IMR-90 (cell line): ENCODE results near the gene DSCAM. TPM values are rescaled to one million over a fixed set of nuclear protein-coding genes. Genes with fewer than 3 reads are reported as not detected.

Experiments used
- ATAC-seq: fragments of 200-7000 bp; cut with Tn5 transposase; 2 replicates; pipeline ENCODE4 v1.9.1; 2020; ENCODE audit warnings: low read depth, mild to moderate bottlenecking, moderate library complexity
- BruUV-seq: library from RNA; stranded (reverse); fragments of 400-500 nt; replicated peaks from 2 replicates; lab custom pipeline; 2021; lab: Mats Ljungman, UMichigan
- CTCF ChIA-PET: fragments of 300-600 bp; formaldehyde crosslinking; extraction: SDS; loops from one replicate; lab custom pipeline; 2021; ENCODE audit warnings: antibody characterized with exemption; lab: Yijun Ruan, JAX
- POLR2A ChIA-PET: fragments of 300-600 bp; sonication (Branson Sonifier 250); formaldehyde crosslinking; loops from one replicate; lab custom pipeline; 2022; ENCODE audit warnings: antibody characterized with exemption; ENCODE audit not compliant: unreplicated experiment; lab: Charles Lee
- DNase-seq: peaks from one replicate; pipeline ENCODE4 v3.0.0; 2013
- H2AFZ ChIP-seq: replicated peaks from 2 replicates; pipeline ENCODE3; 2013; ENCODE audit warnings: low read length, mild to moderate bottlenecking; ENCODE audit not compliant: poor library complexity
- H2AK5ac ChIP-seq: 2 replicates; pipeline ENCODE4 v1.6.1; 2013; ENCODE audit warnings: low read depth, low read length, inconsistent platforms
- H2AK9ac ChIP-seq: replicated peaks from 2 replicates; pipeline ENCODE3; 2013; ENCODE audit warnings: mild to moderate bottlenecking, low read depth, low read length, moderate library complexity; ENCODE audit not compliant: poor library complexity
- H2BK120ac ChIP-seq: 2 replicates; pipeline ENCODE4 v1.6.1; 2013; ENCODE audit warnings: low read depth, low read length, inconsistent platforms
- H2BK15ac ChIP-seq: 3 replicates; pipeline ENCODE4 v1.6.1; 2013; ENCODE audit warnings: low read depth, low read length, inconsistent platforms
- H2BK20ac ChIP-seq: 2 replicates; pipeline ENCODE4 v1.6.1; 2013; ENCODE audit warnings: low read depth, mild to moderate bottlenecking, inconsistent platforms, low read length, moderate library complexity
- H2BK5ac ChIP-seq: 2 replicates; pipeline ENCODE4 v1.6.1; 2013; ENCODE audit warnings: mild to moderate bottlenecking, low read depth, low read length, inconsistent platforms; ENCODE audit not compliant: poor library complexity, severe bottlenecking
- H3K14ac ChIP-seq: replicated peaks from 2 replicates; pipeline ENCODE4 v1.6.1; 2013; ENCODE audit warnings: low read depth, low read length, inconsistent platforms
- H3K18ac ChIP-seq: 2 replicates; pipeline ENCODE4 v1.6.1; 2013; ENCODE audit warnings: low read depth, low read length, control low read depth
- H3K23ac ChIP-seq: 2 replicates; pipeline ENCODE4 v1.6.1; 2013; ENCODE audit warnings: low read depth, low read length, inconsistent platforms
- H3K27ac ChIP-seq: 2 replicates; pipeline ENCODE4 v1.5.1; 2013; ENCODE audit warnings: mild to moderate bottlenecking, control low read depth, low read length; ENCODE audit not compliant: insufficient read depth
- H3K27me3 ChIP-seq: 2 replicates; pipeline ENCODE4 v1.6.1; 2013; ENCODE audit warnings: low read length; ENCODE audit not compliant: control insufficient read depth, insufficient read depth
- H3K36me3 ChIP-seq: 2 replicates; pipeline ENCODE4 v1.6.1; 2013; ENCODE audit warnings: low read length, mixed read lengths; ENCODE audit not compliant: control insufficient read depth, insufficient read depth
- H3K4ac ChIP-seq: 2 replicates; pipeline ENCODE4 v1.6.1; 2013; ENCODE audit warnings: low read depth, low read length, inconsistent platforms
- H3K4me1 ChIP-seq: 2 replicates; pipeline ENCODE4 v1.6.1; 2013; ENCODE audit warnings: low read length, mixed read lengths; ENCODE audit not compliant: control insufficient read depth, insufficient read depth
- H3K4me2 ChIP-seq: 2 replicates; pipeline ENCODE4 v1.6.1; 2013; ENCODE audit warnings: low read depth, mild to moderate bottlenecking, control low read depth, low read length, moderate library complexity
- H3K4me3 ChIP-seq: 2 replicates; pipeline ENCODE4 v1.5.1; 2013; ENCODE audit warnings: low read depth, mild to moderate bottlenecking, control low read depth, low read length, moderate library complexity; ENCODE audit not compliant: insufficient read depth
- H3K56ac ChIP-seq: 2 replicates; pipeline ENCODE4 v1.6.1; 2013; ENCODE audit warnings: low read length, inconsistent platforms; ENCODE audit not compliant: insufficient read depth; ENCODE audit errors: extremely low read depth
- H3K79me1 ChIP-seq, 2 experiments: 2 replicates each; pipeline ENCODE4 v1.6.1; 2013; ENCODE audit warnings: low read length in 2 of 2, inconsistent platforms in 1 of 2, low read depth in 1 of 2
- H3K9ac ChIP-seq: 2 replicates; pipeline ENCODE4 v1.6.1; 2013; ENCODE audit warnings: low read depth, low read length, control low read depth
- H3K9me1 ChIP-seq: 2 replicates; pipeline ENCODE4 v1.6.1; 2013; ENCODE audit warnings: low read length, inconsistent platforms; ENCODE audit not compliant: insufficient read depth
- H3K9me3 ChIP-seq: 2 replicates; pipeline ENCODE4 v1.6.1; 2013; ENCODE audit warnings: low read length; ENCODE audit not compliant: control insufficient read depth, insufficient read depth
- H4K20me1 ChIP-seq: 2 replicates; pipeline ENCODE4 v1.6.1; 2013; ENCODE audit warnings: low read length, inconsistent platforms; ENCODE audit not compliant: insufficient read depth
- H4K5ac ChIP-seq: 2 replicates; pipeline ENCODE4 v1.6.1; 2013; ENCODE audit warnings: mild to moderate bottlenecking, low read depth, low read length, control low read depth
- H4K8ac ChIP-seq, 2 experiments: 2 replicates each; pipeline ENCODE4 v1.6.1; 2013; ENCODE audit warnings: low read depth in 2 of 2, low read length in 2 of 2, control low read depth in 1 of 2, inconsistent platforms in 1 of 2
- H4K91ac ChIP-seq: 2 replicates; pipeline ENCODE4 v1.6.1; 2013; ENCODE audit warnings: low read depth, low read length, inconsistent platforms; ENCODE audit not compliant: insufficient read depth
- BHLHE40 ChIP-seq: fragments of 150-350 bp; IDR thresholded peaks from 2 replicates; pipeline ENCODE4 v1.6.1; 2016; ENCODE audit warnings: mild to moderate bottlenecking, low read depth, low read length
- CEBPB ChIP-seq: IDR thresholded peaks from 2 replicates; pipeline ENCODE4 v1.6.1; 2012; ENCODE audit warnings: low read depth, low read length, improper control_type of control experiment
- CHD1 ChIP-seq: IDR thresholded peaks from 2 replicates; pipeline ENCODE4 v1.6.1; 2012; ENCODE audit warnings: low read depth, low read length, improper control_type of control experiment
- CTCF ChIP-seq: conservative IDR thresholded peaks from 2 replicates; pipeline ENCODE4 v1.5.1; 2012; ENCODE audit warnings: mild to moderate bottlenecking, low read depth, low read length, improper control_type of control experiment
- ELK1 ChIP-seq: fragments of 150-350 bp; IDR thresholded peaks from 2 replicates; pipeline ENCODE4 v1.6.1; 2016; ENCODE audit warnings: low read depth, mild to moderate bottlenecking, low read length, moderate library complexity, borderline replicate concordance
- FOS ChIP-seq: fragments of 150-350 bp; IDR thresholded peaks from 2 replicates; pipeline ENCODE4 v1.6.1; 2016; ENCODE audit warnings: low read depth, low read length
- MAFK ChIP-seq: IDR thresholded peaks from 2 replicates; pipeline ENCODE4 v1.6.1; 2012; ENCODE audit warnings: low read depth, low read length, improper control_type of control experiment
- MAZ ChIP-seq: IDR thresholded peaks from 2 replicates; pipeline ENCODE4 v1.6.1; 2012; ENCODE audit warnings: low read depth, mild to moderate bottlenecking, low read length, improper control_type of control experiment, moderate library complexity, borderline replicate concordance
- MXI1 ChIP-seq: IDR thresholded peaks from 2 replicates; pipeline ENCODE4 v1.6.1; 2012; ENCODE audit warnings: low read depth, mild to moderate bottlenecking, low read length, moderate library complexity, borderline replicate concordance
- NFE2L2 ChIP-seq: fragments of 150-350 bp; IDR thresholded peaks from 2 replicates; pipeline ENCODE4 v1.6.1; 2016; ENCODE audit warnings: low read depth, mild to moderate bottlenecking, low read length
- POLR2A ChIP-seq: IDR thresholded peaks from 2 replicates; pipeline ENCODE4 v1.6.1; 2012; ENCODE audit warnings: mild to moderate bottlenecking, low read depth, low read length
- SMC3 ChIP-seq: fragments of 150-350 bp; IDR thresholded peaks from 2 replicates; pipeline ENCODE4 v1.6.1; 2016; ENCODE audit warnings: low read depth, mild to moderate bottlenecking, antibody characterized with exemption, low read length, moderate library complexity
- USF2 ChIP-seq: fragments of 150-350 bp; IDR thresholded peaks from 2 replicates; pipeline ENCODE4 v1.6.1; 2017; ENCODE audit warnings: mild to moderate bottlenecking, antibody characterized with exemption, low read length, low read depth
- WGBS, 2 experiments: methylation state at CpG; one replicate each; pipeline versions ENCODE4 v1.1.5 to v1.1.7; 2013; ENCODE audit warnings: missing lambda C conversion rate in 2 of 2; ENCODE audit not compliant: insufficient read length in 1 of 2; ENCODE audit errors: extremely low coverage in 2 of 2; 5-methylcytosine and 5-hydroxymethylcytosine counted together
- dilution Hi-C: fragments of 300-500 bp; cut with HindIII; formaldehyde crosslinking; loops from one replicate; pipeline ENCODE4 v1.14.3; 2018; ENCODE audit warnings: low sequenced_read_pairs; ENCODE audit not compliant: unreplicated experiment
- in situ Hi-C: fragments of 300-500 bp; cut with MboI; formaldehyde crosslinking; loops from 3 replicates; pipeline ENCODE4 v1.14.3; 2019; ENCODE audit warnings: low sequenced_read_pairs, inconsistent platforms, mixed read lengths
- intact Hi-C: fragments of 100-400 bp; cut with micrococcal nuclease; formaldehyde crosslinking; loops from 2 replicates; pipeline ENCODE4 v1.10.0; 2022
- polyA plus RNA-seq, 3 experiments: library from polyadenylated mRNA; depleted of rRNA; stranded (reverse); fragments of >200 nt; gene quantifications; 2 replicates each; pipeline ENCODE4 v1.2.3, GENCODE V29; 2012; ENCODE audit warnings: low replicate concordance in 1 of 3
- total RNA-seq: library from RNA; depleted of rRNA; stranded (reverse); fragments of >200 nt; gene quantifications from 2 replicates; pipeline ENCODE4 v1.2.3, GENCODE V29; 2012

The DSCAM gene
- total and polyA plus RNA-seq, 2 of the 4 experiments (the other 2 are of a cell fraction), result under 0.01 to 0.02 TPM

DNA sequence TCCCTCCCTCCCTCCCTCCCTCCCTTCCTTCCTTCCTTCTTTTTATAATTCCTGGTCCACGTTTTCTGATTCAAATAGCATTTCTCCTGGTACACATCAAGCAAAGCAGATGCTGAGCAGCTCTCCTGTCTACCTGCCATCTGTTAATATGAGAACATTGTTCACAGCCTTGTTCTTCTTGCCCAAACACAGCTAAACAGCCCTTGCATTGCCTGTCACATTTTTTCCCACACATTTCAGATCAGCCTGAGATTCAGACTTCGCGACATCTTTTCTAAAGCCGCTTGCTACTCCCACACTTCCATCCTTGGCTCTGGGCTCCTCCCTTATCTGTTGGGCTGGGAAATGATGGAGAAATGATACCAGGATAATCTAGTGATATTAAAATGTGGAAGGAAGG lies 779.2 kb downstream of the DSCAM start:
- H2BK20ac ChIP-seq, result no peak overlapping the region
- 0% methylated on average over 1 of the region's 4 CpGs; no CpG with 5 or more reads in 1 of the 2 experiments for WGBS, 2 experiments
- BruUV-seq, result no TSS peak
- no peak overlapping the region for H3K27ac ChIP-seq
- H4K8ac ChIP-seq, result no peak overlapping the region
- ChIA-PET POLR2A (no interaction called here), CTCF (no interaction called here)
- no peak overlapping the region for H2AK9ac ChIP-seq
- no peaks in the 10 kb centered on the region for H3K9me1 ChIP-seq
- H2AFZ ChIP-seq, result no peak overlapping the region
- no peaks in the 10 kb centered on the region for H4K20me1 ChIP-seq
- peaks cover 11% of the 10 kb centered on the region for H3K9me3 ChIP-seq
- dilution Hi-C loops (no loop called here), in situ Hi-C loops (no loop called here), intact Hi-C loops (no loop called here)
- H3K56ac ChIP-seq, result no peak overlapping the region
- H3K4ac ChIP-seq, result no peak overlapping the region
- H3K27me3 ChIP-seq, result no peaks in the 10 kb centered on the region
- no peaks in the 10 kb centered on the region for H3K36me3 ChIP-seq
- H3K4me1 ChIP-seq, result no peaks in the 10 kb centered on the region
- no peak overlapping the region for H3K14ac ChIP-seq
- H2BK120ac ChIP-seq, result no peak overlapping the region
- H3K79me1 ChIP-seq, result no peaks in the 10 kb centered on the region
- no peak overlapping the region for H2BK5ac ChIP-seq
- H3K4me3 ChIP-seq, result no peak overlapping the region
- DNase-seq, result no peak
- H2BK15ac ChIP-seq, result no peak overlapping the region
- TF ChIP-seq ELK1, result no peak
- no peak for TF ChIP-seq MAFK
- TF ChIP-seq SMC3, result no peak
- TF ChIP-seq CEBPB, result no peak
- TF ChIP-seq NFE2L2, result no peak
- TF ChIP-seq FOS, result no peak
- TF ChIP-seq BHLHE40, result no peak
- TF ChIP-seq MXI1, result no peak
- no peak for TF ChIP-seq POLR2A
- no peak for TF ChIP-seq CTCF
- TF ChIP-seq USF2, result no peak
- no peak for TF ChIP-seq MAZ
- TF ChIP-seq CHD1, result no peak
- H3K4me2 ChIP-seq, result no peak overlapping the region
- no peak overlapping the region for H2AK5ac ChIP-seq
- H3K18ac ChIP-seq, result no peak overlapping the region
- H4K91ac ChIP-seq, result no peak overlapping the region
- no peak overlapping the region for H3K23ac ChIP-seq
- no peak overlapping the region for H4K5ac ChIP-seq
- no peak for ATAC-seq
- no peak overlapping the region for H3K9ac ChIP-seq
